ENCODE measurements around the gene PIEZO2. TPM values are rescaled to one million over a fixed set of nuclear protein-coding genes. Genes with fewer than 3 reads are reported as not detected.

PIEZO2 gene
- total RNA-seq, 1 donor from 2014 or later = 5.3 TPM

- peaks cover 14% of the 10 kb centered on the region for H3K27me3 Mint-ChIP-seq (ENCODE audit: low read depth, unreplicated experiment)
- Histone ChIP-seq H2AFZ (ENCODE audit: low read depth, low read length) (no peak overlapping the region), H3K27me3 (ENCODE audit: insufficient read depth, low read length) (peaks cover 3% of the 10 kb centered on the region), H3K4me1 (ENCODE audit: insufficient read depth, low read length) (no peaks in the 10 kb centered on the region), H3K9ac (ENCODE audit: low read length) (no peak overlapping the region), H3K4me2 (ENCODE audit: low read length) (no peak overlapping the region), H3K9me3 (ENCODE audit: insufficient read depth, low read depth, low read length) (no peaks in the 10 kb centered on the region), H3K36me3 (ENCODE audit: insufficient read depth, low read length) (no peaks in the 10 kb centered on the region), H3K4me3 (ENCODE audit: insufficient read depth, low read depth, low read length) (no peak overlapping the region), H3K27ac (ENCODE audit: low read depth, low read length) (no peak overlapping the region), H4K20me1 (ENCODE audit: insufficient read depth, low read length) (no peaks in the 10 kb centered on the region), H3K79me2 (ENCODE audit: insufficient read depth, low read length) (no peaks in the 10 kb centered on the region)
- FAIRE-seq = no peak
- H3K4me1 Mint-ChIP-seq (ENCODE audit: low read depth, unreplicated experiment) = peaks cover 6% of the 10 kb centered on the region
- no peaks in the 10 kb centered on the region for H3K36me3 Mint-ChIP-seq (ENCODE audit: low read depth, unreplicated experiment)
- no peak overlapping the region for H3K27ac Mint-ChIP-seq (ENCODE audit: unreplicated experiment)
- H3K4me3 Mint-ChIP-seq (ENCODE audit: unreplicated experiment) = no peak overlapping the region
- peaks cover 2% of the 10 kb centered on the region for H3K9me3 Mint-ChIP-seq (ENCODE audit: unreplicated experiment)
- no peak for TF ChIP-seq CTCF (IDR thresholded peaks at IDR 0.05; ENCODE audit: insufficient read depth, low read depth, low read length)
- no peak for TF ChIP-seq EZH2 (IDR thresholded peaks at IDR 0.05; ENCODE audit: insufficient read depth, low read length)
- DNase-seq (ENCODE audit: low read depth) = no peak
Measured at GRCh38 chr18:11160313-11160712, 10.9 kb upstream of the PIEZO2 start.

- H2AFZ ChIP-seq (ENCODE audit: low read depth, low read length) = no peak overlapping the region
Measured at GRCh38 chr18:11159844-11160243, 10.5 kb upstream of the PIEZO2 start.

More at GRCh38 chr18:11159844-11160243, 10.5 kb upstream of the PIEZO2 start:
- Histone ChIP-seq H3K4me2 (ENCODE audit: low read length) (no peak overlapping the region), H3K27me3 (ENCODE audit: insufficient read depth, low read length) (peaks cover 3% of the 10 kb centered on the region), H3K36me3 (ENCODE audit: insufficient read depth, low read length) (no peaks in the 10 kb centered on the region), H4K20me1 (ENCODE audit: insufficient read depth, low read length) (no peaks in the 10 kb centered on the region), H3K4me1 (ENCODE audit: insufficient read depth, low read length) (no peaks in the 10 kb centered on the region), H3K79me2 (ENCODE audit: insufficient read depth, low read length) (no peaks in the 10 kb centered on the region), H3K9ac (ENCODE audit: low read length) (no peak overlapping the region), H3K9me3 (ENCODE audit: insufficient read depth, low read depth, low read length) (no peaks in the 10 kb centered on the region), H3K27ac (ENCODE audit: low read depth, low read length) (no peak overlapping the region), H3K4me3 (ENCODE audit: insufficient read depth, low read depth, low read length) (no peak overlapping the region)
- Mint-ChIP-seq H3K4me3 (ENCODE audit: unreplicated experiment) (no peak overlapping the region), H3K9me3 (ENCODE audit: unreplicated experiment) (peaks cover 2% of the 10 kb centered on the region), H3K36me3 (ENCODE audit: low read depth, unreplicated experiment) (no peaks in the 10 kb centered on the region), H3K27me3 (ENCODE audit: low read depth, unreplicated experiment) (peaks cover 14% of the 10 kb centered on the region), H3K4me1 (ENCODE audit: low read depth, unreplicated experiment) (peaks cover 6% of the 10 kb centered on the region), H3K27ac (ENCODE audit: unreplicated experiment) (peak overlapping the region; percentile 26)
- no peak for FAIRE-seq
- DNase-seq (ENCODE audit: low read depth) = no peak
- TF ChIP-seq EZH2 (IDR thresholded peaks at IDR 0.05; ENCODE audit: insufficient read depth, low read length) (no peak), CTCF (IDR thresholded peaks at IDR 0.05; ENCODE audit: insufficient read depth, low read depth, low read length) (no peak)
